Measurements from ENCODE around the gene NTNG1.
"Not testable (repeated sequence)": the region's sequence is repeated elsewhere in the genome, so short reads cannot be mapped to it uniquely, and the experiment has no call there.

GRCh38 chr1:107164901-107165300 lies 24.1 kb downstream of the NTNG1 start:
- TF ChIP-seq KAT7 (CRISPR knock-in tag; IDR thresholded peaks at IDR 0.05; ENCODE audit: borderline replicate concordance); ZNF326 (CRISPR knock-in tag; IDR thresholded peaks at IDR 0.05; ENCODE audit: borderline replicate concordance); ZNF749 (CRISPR knock-in tag; IDR thresholded peaks at IDR 0.05; ENCODE audit: borderline replicate concordance); ZSCAN25 (CRISPR knock-in tag; IDR thresholded peaks at IDR 0.05); ZBTB8A (CRISPR knock-in tag; IDR thresholded peaks at IDR 0.05; ENCODE audit: borderline replicate concordance, low read depth); TAF1 (CRISPR knock-in tag; IDR thresholded peaks at IDR 0.05); EZH2 (conservative IDR thresholded peaks at IDR 0.05; ENCODE audit: low read depth, low read length); HDAC1 (CRISPR knock-in tag; IDR thresholded peaks at IDR 0.05); MAX (IDR thresholded peaks at IDR 0.05): not testable (repeated sequence)
